ENCODE measurements around the gene RIPK1.
A peak's percentile ranks its signal among the peaks of the same experiment; 100 is the strongest.

Gene RIPK1

GRCh38 chr6:3090013-3090412, 21.7 kb downstream of the RIPK1 start:
- Histone ChIP-seq H3K27me3 (ENCODE audit: control insufficient read depth, insufficient read depth, low read length) (no peaks in the 10 kb centered on the region), H3K9ac (ENCODE audit: low read depth, low read length) (no peak overlapping the region), H3K4me3 (ENCODE audit: low read depth, low read length) (peak overlapping the region; percentile 26), H3K36me3 (ENCODE audit: control insufficient read depth, insufficient read depth, low read length) (peaks cover 36% of the 10 kb centered on the region), H3K4me1 (ENCODE audit: control insufficient read depth, insufficient read depth, low read length) (no peaks in the 10 kb centered on the region), H3K9me3 (ENCODE audit: control insufficient read depth, insufficient read depth, low read length) (peaks cover 49% of the 10 kb centered on the region)

GRCh38 chr6:3094815-3095214, 26.5 kb downstream of the RIPK1 start:
- peaks cover 18% of the 10 kb centered on the region for H3K36me3 ChIP-seq (ENCODE audit: control insufficient read depth, insufficient read depth, low read length)
- peaks cover 25% of the 10 kb centered on the region for H3K9me3 ChIP-seq (ENCODE audit: control insufficient read depth, insufficient read depth, low read length)
- H3K4me3 ChIP-seq (ENCODE audit: low read depth, low read length) = no peak overlapping the region

GRCh38 chr6:3102875-3103274, 34.6 kb downstream of the RIPK1 start:
- Histone ChIP-seq H3K36me3 (ENCODE audit: control insufficient read depth, insufficient read depth, low read length) (peaks cover 20% of the 10 kb centered on the region), H3K9ac (ENCODE audit: low read depth, low read length) (no peak overlapping the region), H3K4me1 (ENCODE audit: control insufficient read depth, insufficient read depth, low read length) (no peaks in the 10 kb centered on the region), H3K27me3 (ENCODE audit: control insufficient read depth, insufficient read depth, low read length) (no peaks in the 10 kb centered on the region), H3K9me3 (ENCODE audit: control insufficient read depth, insufficient read depth, low read length) (no peaks in the 10 kb centered on the region), H3K4me3 (ENCODE audit: low read depth, low read length) (no peak overlapping the region)

More at GRCh38 chr6:3094815-3095214, 26.5 kb downstream of the RIPK1 start:
- no peaks in the 10 kb centered on the region for H3K27me3 ChIP-seq (ENCODE audit: control insufficient read depth, insufficient read depth, low read length)
- H3K4me1 ChIP-seq (ENCODE audit: control insufficient read depth, insufficient read depth, low read length) = no peaks in the 10 kb centered on the region
- no peak overlapping the region for H3K9ac ChIP-seq (ENCODE audit: low read depth, low read length)

- Histone ChIP-seq H3K9ac (ENCODE audit: low read depth, low read length) (no peak overlapping the region), H3K27me3 (ENCODE audit: control insufficient read depth, insufficient read depth, low read length) (no peaks in the 10 kb centered on the region), H3K4me3 (ENCODE audit: low read depth, low read length) (no peak overlapping the region), H3K36me3 (ENCODE audit: control insufficient read depth, insufficient read depth, low read length) (peaks cover 14% of the 10 kb centered on the region), H3K4me1 (ENCODE audit: control insufficient read depth, insufficient read depth, low read length) (peaks cover 2% of the 10 kb centered on the region), H3K9me3 (ENCODE audit: control insufficient read depth, insufficient read depth, low read length) (no peaks in the 10 kb centered on the region)
These were observed 40.6 kb downstream of the RIPK1 start for GRCh38 chr6:3108746-3109414.

GRCh38 chr6:3109761-3110160, 41.5 kb downstream of the RIPK1 start:
- Histone ChIP-seq H3K36me3 (ENCODE audit: control insufficient read depth, insufficient read depth, low read length) (peaks cover 9% of the 10 kb centered on the region), H3K4me3 (ENCODE audit: low read depth, low read length) (no peak overlapping the region), H3K4me1 (ENCODE audit: control insufficient read depth, insufficient read depth, low read length) (peaks cover 2% of the 10 kb centered on the region), H3K9ac (ENCODE audit: low read depth, low read length) (no peak overlapping the region), H3K27me3 (ENCODE audit: control insufficient read depth, insufficient read depth, low read length) (no peaks in the 10 kb centered on the region), H3K9me3 (ENCODE audit: control insufficient read depth, insufficient read depth, low read length) (no peaks in the 10 kb centered on the region)

- Histone ChIP-seq H3K9me3 (ENCODE audit: control insufficient read depth, insufficient read depth, low read length) (no peaks in the 10 kb centered on the region), H3K36me3 (ENCODE audit: control insufficient read depth, insufficient read depth, low read length) (no peaks in the 10 kb centered on the region), H3K27me3 (ENCODE audit: control insufficient read depth, insufficient read depth, low read length) (no peaks in the 10 kb centered on the region), H3K9ac (ENCODE audit: low read depth, low read length) (no peak overlapping the region), H3K4me1 (ENCODE audit: control insufficient read depth, insufficient read depth, low read length) (peaks cover 6% of the 10 kb centered on the region), H3K4me3 (ENCODE audit: low read depth, low read length) (no peak overlapping the region)
These were observed 46.1 kb downstream of the RIPK1 start for GRCh38 chr6:3114377-3114776.

GRCh38 chr6:3117912-3118352, 49.6 kb downstream of the RIPK1 start:
- H3K9ac ChIP-seq (ENCODE audit: low read depth, low read length) = peak overlapping the region; percentile 50
- no peaks in the 10 kb centered on the region for H3K9me3 ChIP-seq (ENCODE audit: control insufficient read depth, insufficient read depth, low read length)
- peak overlapping the region; percentile 92 for H3K4me3 ChIP-seq (ENCODE audit: low read depth, low read length)
- no peaks in the 10 kb centered on the region for H3K27me3 ChIP-seq (ENCODE audit: control insufficient read depth, insufficient read depth, low read length)
- H3K4me1 ChIP-seq (ENCODE audit: control insufficient read depth, insufficient read depth, low read length) = peaks cover 6% of the 10 kb centered on the region
- H3K36me3 ChIP-seq (ENCODE audit: control insufficient read depth, insufficient read depth, low read length) = no peaks in the 10 kb centered on the region

- H3K4me3 ChIP-seq (ENCODE audit: low read depth, low read length) = peak within 1 kb of the TSS; percentile 92
- no peaks in the 10 kb centered on the region for H3K36me3 ChIP-seq (ENCODE audit: control insufficient read depth, insufficient read depth, low read length)
- H3K9ac ChIP-seq (ENCODE audit: low read depth, low read length) = peak within 1 kb of the TSS; percentile 68
- no peaks in the 10 kb centered on the region for H3K27me3 ChIP-seq (ENCODE audit: control insufficient read depth, insufficient read depth, low read length)
- peaks cover 6% of the 10 kb centered on the region for H3K4me1 ChIP-seq (ENCODE audit: control insufficient read depth, insufficient read depth, low read length)
- H3K9me3 ChIP-seq (ENCODE audit: control insufficient read depth, insufficient read depth, low read length) = no peaks in the 10 kb centered on the region
These were observed 50.2 kb downstream of the RIPK1 start, which contains the start of gene BPHL for GRCh38 chr6:3118353-3119039. Gene BPHL, plus strand, starts transcription at chr6:3118711. Its CDS starts 30 bp downstream, at chr6:3118741.

- Histone ChIP-seq H3K9me3 (ENCODE audit: control insufficient read depth, insufficient read depth, low read length) (no peaks in the 10 kb centered on the region), H3K27me3 (ENCODE audit: control insufficient read depth, insufficient read depth, low read length) (no peaks in the 10 kb centered on the region), H3K4me1 (ENCODE audit: control insufficient read depth, insufficient read depth, low read length) (peaks cover 6% of the 10 kb centered on the region), H3K36me3 (ENCODE audit: control insufficient read depth, insufficient read depth, low read length) (peaks cover under 1% of the 10 kb centered on the region), H3K9ac (ENCODE audit: low read depth, low read length) (peak overlapping the region; percentile 68), H3K4me3 (ENCODE audit: low read depth, low read length) (peak overlapping the region; percentile 92)
These were observed 50.9 kb downstream of the RIPK1 start for GRCh38 chr6:3119040-3119723.

- no peak overlapping the region for H3K4me3 ChIP-seq (ENCODE audit: low read depth, low read length)
- no peaks in the 10 kb centered on the region for H3K27me3 ChIP-seq (ENCODE audit: control insufficient read depth, insufficient read depth, low read length)
- no peaks in the 10 kb centered on the region for H3K9me3 ChIP-seq (ENCODE audit: control insufficient read depth, insufficient read depth, low read length)
- no peak overlapping the region for H3K9ac ChIP-seq (ENCODE audit: low read depth, low read length)
- H3K4me1 ChIP-seq (ENCODE audit: control insufficient read depth, insufficient read depth, low read length) = peaks cover 6% of the 10 kb centered on the region
- peaks cover 4% of the 10 kb centered on the region for H3K36me3 ChIP-seq (ENCODE audit: control insufficient read depth, insufficient read depth, low read length)
These were observed 52.4 kb downstream of the RIPK1 start for GRCh38 chr6:3120765-3121089.

- Histone ChIP-seq H3K4me3 (ENCODE audit: low read depth, low read length) (no peak overlapping the region), H3K9ac (ENCODE audit: low read depth, low read length) (no peak overlapping the region), H3K9me3 (ENCODE audit: control insufficient read depth, insufficient read depth, low read length) (no peaks in the 10 kb centered on the region), H3K4me1 (ENCODE audit: control insufficient read depth, insufficient read depth, low read length) (peaks cover under 1% of the 10 kb centered on the region), H3K27me3 (ENCODE audit: control insufficient read depth, insufficient read depth, low read length) (no peaks in the 10 kb centered on the region), H3K36me3 (ENCODE audit: control insufficient read depth, insufficient read depth, low read length) (peaks cover 4% of the 10 kb centered on the region)
These were observed 54.5 kb downstream of the RIPK1 start for GRCh38 chr6:3122823-3123182.

- H3K4me3 ChIP-seq (ENCODE audit: low read depth, low read length) = no peak overlapping the region
- H3K36me3 ChIP-seq (ENCODE audit: control insufficient read depth, insufficient read depth, low read length) = peaks cover 8% of the 10 kb centered on the region
- H3K9me3 ChIP-seq (ENCODE audit: control insufficient read depth, insufficient read depth, low read length) = no peaks in the 10 kb centered on the region
- no peak overlapping the region for H3K9ac ChIP-seq (ENCODE audit: low read depth, low read length)
- H3K27me3 ChIP-seq (ENCODE audit: control insufficient read depth, insufficient read depth, low read length) = no peaks in the 10 kb centered on the region
- no peaks in the 10 kb centered on the region for H3K4me1 ChIP-seq (ENCODE audit: control insufficient read depth, insufficient read depth, low read length)
These were observed 56.4 kb downstream of the RIPK1 start for GRCh38 chr6:3124667-3125066.
